Neural cell (in vitro differentiated cells): ENCODE data around the gene UNC93B1. TPM values are rescaled to one million over a fixed set of nuclear protein-coding genes. Genes with fewer than 3 reads are reported as not detected.

ENCODE experiments used
- H2AFZ ChIP-seq: fragments of 200-600, 300-800 bp; sonication (generic), shearing (Covaris generic); 2 replicates; pipeline ENCODE4 v1.6.0; 2014; ENCODE audit warnings: low read depth, mild to moderate bottlenecking, antibody characterized with exemption, low read length, moderate library complexity
- H3F3A ChIP-seq: fragments of 200-600 bp; shearing (Covaris generic); 2 replicates; pipeline ENCODE4 v1.6.1; 2016; ENCODE audit warnings: mild to moderate bottlenecking, moderate library complexity, mixed read lengths, antibody characterized with exemption, low read length; ENCODE audit not compliant: insufficient read depth, poor library complexity, severe bottlenecking
- H3K27ac ChIP-seq: fragments of 200-600, 300-800 bp; sonication (generic), shearing (Covaris generic); 2 replicates; pipeline ENCODE4 v1.5.1; 2014; ENCODE audit warnings: mild to moderate bottlenecking, low read length, moderate library complexity
- H3K27me3 ChIP-seq: fragments of 300-800, 200-600 bp; sonication (generic), shearing (Covaris generic); 2 replicates; pipeline ENCODE4 v1.6.0; 2014; ENCODE audit warnings: mild to moderate bottlenecking, low read depth, low read length, moderate library complexity; ENCODE audit not compliant: insufficient read depth
- H3K36me3 ChIP-seq: fragments of 300-800, 200-600 bp; sonication (generic), shearing (Covaris generic); 2 replicates; pipeline ENCODE4 v1.5.1; 2014; ENCODE audit warnings: mild to moderate bottlenecking, antibody characterized with exemption, low read length, moderate library complexity; ENCODE audit not compliant: insufficient read depth
- H3K4me2 ChIP-seq: fragments of 300-800, 200-600 bp; sonication (generic), shearing (Covaris generic); 2 replicates; pipeline ENCODE4 v1.6.0; 2014; ENCODE audit warnings: mild to moderate bottlenecking, low read length
- H3K4me3 ChIP-seq: fragments of 300-800, 200-600 bp; sonication (generic), shearing (Covaris generic); 2 replicates; pipeline ENCODE4 v1.5.1; 2014; ENCODE audit warnings: mild to moderate bottlenecking, low read length, moderate library complexity
- H3K79me2 ChIP-seq: fragments of 200-600 bp; shearing (Covaris generic); replicated peaks from 2 replicates; pipeline ENCODE4 v1.6.0; 2014; ENCODE audit warnings: mild to moderate bottlenecking, low read length, moderate library complexity; ENCODE audit not compliant: insufficient read depth
- H3K9ac ChIP-seq: fragments of 300-800, 200-600 bp; sonication (generic), shearing (Covaris generic); 2 replicates; pipeline ENCODE4 v1.6.1; 2016; ENCODE audit warnings: mild to moderate bottlenecking, low read length, mixed read lengths
- H3K9me2 ChIP-seq: fragments of 200-600 bp; shearing (Covaris generic); 2 replicates; pipeline ENCODE4 v1.6.1; 2016; ENCODE audit warnings: mild to moderate bottlenecking, low read length, mixed read lengths; ENCODE audit not compliant: insufficient read depth
- H3K9me3 ChIP-seq: fragments of 200-600, 300-800 bp; sonication (generic), shearing (Covaris generic); 2 replicates; pipeline ENCODE4 v1.6.1; 2016; ENCODE audit warnings: mild to moderate bottlenecking, mixed run types, low read length, moderate library complexity, mixed read lengths
- H4K20me1 ChIP-seq: fragments of 200-600 bp; shearing (Covaris generic); 2 replicates; pipeline ENCODE4 v1.6.1; 2016; ENCODE audit warnings: mild to moderate bottlenecking, mixed run types; ENCODE audit not compliant: insufficient read depth
- EP300 ChIP-seq: fragments of 450-650 bp; conservative IDR thresholded peaks from 2 replicates; pipeline ENCODE4 v1.6.1; 2014; ENCODE audit warnings: antibody characterized with exemption, mild to moderate bottlenecking, moderate library complexity; ENCODE audit not compliant: poor library complexity, severe bottlenecking
- EZH2 ChIP-seq: fragments of 200-600, 300-800 bp; shearing (Covaris generic), sonication (generic); IDR thresholded peaks from 2 replicates; pipeline ENCODE4 v1.6.1; 2014; ENCODE audit warnings: antibody characterized with exemption, low read length, borderline replicate concordance, mild to moderate bottlenecking; ENCODE audit not compliant: insufficient read depth, poor library complexity, severe bottlenecking
- MXI1 ChIP-seq: fragments of 450-650 bp; conservative IDR thresholded peaks from 2 replicates; pipeline ENCODE4 v1.6.1; 2014; ENCODE audit warnings: antibody characterized with exemption, mild to moderate bottlenecking; ENCODE audit not compliant: poor library complexity, severe bottlenecking
- POLR2AphosphoS5 ChIP-seq: IDR thresholded peaks from 2 replicates; pipeline ENCODE4 v1.6.1; 2012
- RAD21 ChIP-seq: fragments of 450-650 bp; conservative IDR thresholded peaks from 2 replicates; pipeline ENCODE4 v1.6.1; 2014; ENCODE audit warnings: antibody characterized with exemption, mild to moderate bottlenecking, moderate library complexity
- SMC3 ChIP-seq: fragments of 450-650 bp; conservative IDR thresholded peaks from 2 replicates; pipeline ENCODE4 v1.6.1; 2014; ENCODE audit warnings: antibody characterized with exemption, mild to moderate bottlenecking, moderate library complexity; ENCODE audit not compliant: poor library complexity
- TAF1 ChIP-seq: IDR thresholded peaks from 2 replicates; pipeline ENCODE4 v1.6.1; 2012; ENCODE audit warnings: low read depth
- polyA plus RNA-seq: library from polyadenylated mRNA; depleted of rRNA; stranded (reverse); fragments of >200 nt; gene quantifications from 2 replicates; pipeline ENCODE4 v1.2.3, GENCODE V29; 2014
- TF ChIP-seq, protein P1 (sequence below): fragments of 450-650 bp; IDR thresholded peaks from 2 replicates; pipeline ENCODE4 v1.5.1; 2014; ENCODE audit warnings: antibody characterized with exemption, mild to moderate bottlenecking, moderate library complexity; ENCODE audit not compliant: poor library complexity, severe bottlenecking
- TF ChIP-seq, protein P2 (sequence below): IDR thresholded peaks from 2 replicates; pipeline ENCODE4 v1.6.1; 2012; ENCODE audit warnings: borderline replicate concordance

UNC93B1 gene
- polyA plus RNA-seq, 1 donor from 2014 or later, result 0.19 TPM

DNA sequence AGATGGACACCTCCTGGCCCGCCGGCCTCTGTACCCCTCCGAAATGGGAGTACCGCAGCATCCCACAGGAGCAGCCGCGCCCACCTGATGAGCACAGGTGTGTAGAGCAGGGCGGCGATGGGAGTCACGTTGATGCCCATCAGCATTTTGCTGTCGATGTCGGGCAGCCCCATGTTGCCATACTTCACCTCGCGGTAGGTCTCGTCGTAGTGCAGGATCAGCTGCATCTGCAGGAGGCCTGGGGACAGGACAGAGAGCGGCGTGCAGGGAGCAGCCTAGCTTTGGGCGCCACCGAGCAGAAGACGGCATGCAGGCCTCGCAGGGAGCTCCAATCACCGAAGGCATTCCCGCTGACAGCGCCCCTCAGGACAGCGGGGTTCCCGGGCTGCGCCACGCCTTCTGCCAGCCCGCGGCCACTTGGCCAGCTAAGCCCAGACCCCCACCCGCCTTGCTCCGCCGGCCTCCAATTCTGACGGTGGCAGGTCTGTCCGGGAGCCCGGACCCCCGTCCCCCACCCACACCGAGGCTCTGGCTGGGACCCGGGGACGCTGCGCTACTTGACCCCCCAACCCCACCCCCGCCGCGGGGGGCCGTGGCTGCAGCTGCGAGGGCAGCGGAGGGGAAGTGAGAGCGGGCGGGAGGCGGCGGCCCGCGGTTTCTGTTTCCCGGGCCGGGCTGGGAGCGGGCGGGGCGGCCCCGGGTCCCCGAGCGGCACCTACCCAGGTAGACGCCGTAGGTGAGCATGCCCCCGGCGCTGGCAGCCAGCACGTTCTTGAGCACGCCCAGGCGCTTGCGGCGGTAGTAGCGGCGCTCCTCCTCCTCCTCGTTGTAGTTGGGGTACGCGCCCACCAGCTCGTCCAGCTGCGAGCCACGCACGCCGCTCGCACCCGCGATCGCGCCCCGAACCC, 705 bp downstream of the UNC93B1 start:
- Histone ChIP-seq H3K79me2 (no peaks in the 10 kb centered on the region), H3K4me3 (peak overlapping the region; percentile 62), H4K20me1 (no peaks in the 10 kb centered on the region), H3K36me3 (no peaks in the 10 kb centered on the region), H3K9ac (no peak overlapping the region), H3K9me2 (no peaks in the 10 kb centered on the region), H3K27ac (no peak overlapping the region), H3K27me3 (peaks cover 32% of the 10 kb centered on the region), H2AFZ (no peak overlapping the region), H3F3A (no peaks in the 10 kb centered on the region), H3K4me2 (no peak overlapping the region), H3K9me3 (no peaks in the 10 kb centered on the region)
- TF ChIP-seq, protein P1, sequence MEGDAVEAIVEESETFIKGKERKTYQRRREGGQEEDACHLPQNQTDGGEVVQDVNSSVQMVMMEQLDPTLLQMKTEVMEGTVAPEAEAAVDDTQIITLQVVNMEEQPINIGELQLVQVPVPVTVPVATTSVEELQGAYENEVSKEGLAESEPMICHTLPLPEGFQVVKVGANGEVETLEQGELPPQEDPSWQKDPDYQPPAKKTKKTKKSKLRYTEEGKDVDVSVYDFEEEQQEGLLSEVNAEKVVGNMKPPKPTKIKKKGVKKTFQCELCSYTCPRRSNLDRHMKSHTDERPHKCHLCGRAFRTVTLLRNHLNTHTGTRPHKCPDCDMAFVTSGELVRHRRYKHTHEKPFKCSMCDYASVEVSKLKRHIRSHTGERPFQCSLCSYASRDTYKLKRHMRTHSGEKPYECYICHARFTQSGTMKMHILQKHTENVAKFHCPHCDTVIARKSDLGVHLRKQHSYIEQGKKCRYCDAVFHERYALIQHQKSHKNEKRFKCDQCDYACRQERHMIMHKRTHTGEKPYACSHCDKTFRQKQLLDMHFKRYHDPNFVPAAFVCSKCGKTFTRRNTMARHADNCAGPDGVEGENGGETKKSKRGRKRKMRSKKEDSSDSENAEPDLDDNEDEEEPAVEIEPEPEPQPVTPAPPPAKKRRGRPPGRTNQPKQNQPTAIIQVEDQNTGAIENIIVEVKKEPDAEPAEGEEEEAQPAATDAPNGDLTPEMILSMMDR, result no peak
- TF ChIP-seq EZH2 (peak; percentile 19), POLR2AphosphoS5 (no peak), MXI1 (no peak), EP300 (no peak), SMC3 (no peak)
- TF ChIP-seq, protein P2, sequence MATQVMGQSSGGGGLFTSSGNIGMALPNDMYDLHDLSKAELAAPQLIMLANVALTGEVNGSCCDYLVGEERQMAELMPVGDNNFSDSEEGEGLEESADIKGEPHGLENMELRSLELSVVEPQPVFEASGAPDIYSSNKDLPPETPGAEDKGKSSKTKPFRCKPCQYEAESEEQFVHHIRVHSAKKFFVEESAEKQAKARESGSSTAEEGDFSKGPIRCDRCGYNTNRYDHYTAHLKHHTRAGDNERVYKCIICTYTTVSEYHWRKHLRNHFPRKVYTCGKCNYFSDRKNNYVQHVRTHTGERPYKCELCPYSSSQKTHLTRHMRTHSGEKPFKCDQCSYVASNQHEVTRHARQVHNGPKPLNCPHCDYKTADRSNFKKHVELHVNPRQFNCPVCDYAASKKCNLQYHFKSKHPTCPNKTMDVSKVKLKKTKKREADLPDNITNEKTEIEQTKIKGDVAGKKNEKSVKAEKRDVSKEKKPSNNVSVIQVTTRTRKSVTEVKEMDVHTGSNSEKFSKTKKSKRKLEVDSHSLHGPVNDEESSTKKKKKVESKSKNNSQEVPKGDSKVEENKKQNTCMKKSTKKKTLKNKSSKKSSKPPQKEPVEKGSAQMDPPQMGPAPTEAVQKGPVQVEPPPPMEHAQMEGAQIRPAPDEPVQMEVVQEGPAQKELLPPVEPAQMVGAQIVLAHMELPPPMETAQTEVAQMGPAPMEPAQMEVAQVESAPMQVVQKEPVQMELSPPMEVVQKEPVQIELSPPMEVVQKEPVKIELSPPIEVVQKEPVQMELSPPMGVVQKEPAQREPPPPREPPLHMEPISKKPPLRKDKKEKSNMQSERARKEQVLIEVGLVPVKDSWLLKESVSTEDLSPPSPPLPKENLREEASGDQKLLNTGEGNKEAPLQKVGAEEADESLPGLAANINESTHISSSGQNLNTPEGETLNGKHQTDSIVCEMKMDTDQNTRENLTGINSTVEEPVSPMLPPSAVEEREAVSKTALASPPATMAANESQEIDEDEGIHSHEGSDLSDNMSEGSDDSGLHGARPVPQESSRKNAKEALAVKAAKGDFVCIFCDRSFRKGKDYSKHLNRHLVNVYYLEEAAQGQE, result no peak

DNA sequence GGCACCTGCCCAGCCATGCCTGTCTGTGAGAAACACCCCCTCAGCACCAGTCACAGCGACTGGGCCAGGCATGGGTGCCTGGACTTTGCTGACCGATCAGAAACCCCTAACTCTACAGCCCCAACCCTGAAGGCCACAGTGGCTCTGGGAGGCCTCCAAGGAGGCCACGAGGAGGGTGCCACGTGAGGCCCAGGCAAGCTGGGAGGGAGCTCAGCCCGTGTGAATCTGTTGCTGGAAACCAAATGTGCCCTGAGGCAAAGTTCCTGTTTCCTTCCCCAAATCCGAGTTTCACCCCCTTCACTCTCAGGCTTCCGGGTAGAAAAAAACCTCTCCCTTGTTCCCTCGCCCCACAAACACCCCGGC, 1.3 kb downstream of the UNC93B1 start:
- Histone ChIP-seq H3K27me3 (peaks cover 32% of the 10 kb centered on the region), H3K9me3 (no peaks in the 10 kb centered on the region), H3K4me2 (no peak overlapping the region), H2AFZ (no peak overlapping the region), H3K9me2 (no peaks in the 10 kb centered on the region), H3K4me3 (no peak overlapping the region), H3F3A (no peaks in the 10 kb centered on the region), H3K79me2 (no peaks in the 10 kb centered on the region), H3K27ac (no peak overlapping the region), H3K9ac (no peak overlapping the region), H4K20me1 (no peaks in the 10 kb centered on the region), H3K36me3 (no peaks in the 10 kb centered on the region)
- TF ChIP-seq, protein P1, result no peak
- TF ChIP-seq EZH2 (no peak), MXI1 (no peak), SMC3 (no peak), RAD21 (no peak), TAF1 (no peak), EP300 (no peak), POLR2AphosphoS5 (no peak)
- TF ChIP-seq, protein P2, result no peak
